Kidney epithelial cell (primary cell): ENCODE results near the gene SCAMP4. TPM values are rescaled to one million over a fixed set of nuclear protein-coding genes. Genes with fewer than 3 reads are reported as not detected.
A peak's percentile ranks its signal among the peaks of the same experiment; 100 is the strongest.

Experiments
- DNase-seq: peaks from one replicate; pipeline ENCODE4 v3.0.0-alpha.2; 2010; ENCODE audit warnings: low read depth
- H3K27me3 ChIP-seq: 2 replicates; pipeline ENCODE4 v1.6.0; 2011; ENCODE audit warnings: low read length; ENCODE audit not compliant: control insufficient read depth, insufficient read depth
- H3K36me3 ChIP-seq: 2 replicates; pipeline ENCODE4 v1.5.1; 2011; ENCODE audit warnings: low read length; ENCODE audit not compliant: control insufficient read depth, insufficient read depth
- H3K4me3 ChIP-seq: 2 replicates; pipeline ENCODE4 v1.5.1; 2011; ENCODE audit warnings: low read depth, mild to moderate bottlenecking, control low read depth, low read length
- total RNA-seq: library from RNA; depleted of rRNA; stranded (reverse); fragments of >200 nt; gene quantifications from 2 replicates; pipeline ENCODE4 v1.2.3, GENCODE V29; 2015
- TF ChIP-seq, protein P1 (sequence below): IDR thresholded peaks from 2 replicates; pipeline ENCODE4 v1.5.1; 2011; ENCODE audit warnings: mild to moderate bottlenecking, moderate library complexity, low read length, control low read depth, inconsistent platforms; ENCODE audit not compliant: insufficient read depth, poor library complexity, severe bottlenecking

SCAMP4 gene
- total RNA-seq, 1 donor from 2014 or later = 178 TPM

DNA sequence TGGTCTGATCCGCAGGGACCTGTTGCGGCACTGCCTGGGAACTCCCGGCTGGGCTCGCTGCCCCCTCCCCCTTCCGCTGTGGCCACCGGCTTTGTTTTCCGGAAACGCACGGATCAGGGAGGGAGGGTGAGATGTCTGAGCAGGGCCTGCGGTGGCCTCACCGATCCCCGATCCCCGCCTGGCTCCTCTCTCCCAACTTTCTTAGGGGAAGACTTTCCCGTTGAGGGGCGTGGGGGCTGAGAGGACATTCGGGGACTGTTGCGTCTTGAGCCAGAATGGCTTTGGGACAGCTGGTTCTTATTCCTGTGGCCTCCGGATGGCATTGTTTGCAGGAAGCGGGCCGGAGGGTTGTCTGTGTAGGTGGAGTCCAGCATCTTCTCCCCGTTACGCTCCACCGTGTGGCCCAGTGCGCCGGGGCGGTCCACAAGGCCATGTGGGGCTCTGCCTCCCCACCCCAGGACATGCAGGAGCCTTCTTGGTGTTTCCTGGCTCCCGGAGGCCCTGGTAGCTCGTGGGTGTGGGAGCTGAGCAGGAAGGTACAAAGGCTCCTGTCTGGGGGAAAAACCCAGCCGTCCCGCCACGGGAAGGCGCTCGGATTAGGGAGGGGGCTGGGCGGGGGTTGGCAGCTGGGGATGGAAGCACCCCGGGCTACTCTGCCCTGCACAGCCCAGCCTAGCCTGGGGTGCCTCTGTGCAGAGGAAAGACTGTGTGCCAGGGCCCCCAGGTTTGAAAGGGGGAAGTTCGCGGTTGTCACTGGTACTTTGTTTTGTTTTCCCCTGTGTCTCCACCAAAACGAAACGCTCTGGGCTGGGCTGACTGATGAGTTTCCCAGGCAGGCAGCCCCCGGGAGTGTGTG, 37.1 kb downstream of the SCAMP4 start:
- peak overlapping the region; percentile 99 for H3K4me3 ChIP-seq
- H3K27me3 ChIP-seq = no peaks in the 10 kb centered on the region
- TF ChIP-seq, protein P1, sequence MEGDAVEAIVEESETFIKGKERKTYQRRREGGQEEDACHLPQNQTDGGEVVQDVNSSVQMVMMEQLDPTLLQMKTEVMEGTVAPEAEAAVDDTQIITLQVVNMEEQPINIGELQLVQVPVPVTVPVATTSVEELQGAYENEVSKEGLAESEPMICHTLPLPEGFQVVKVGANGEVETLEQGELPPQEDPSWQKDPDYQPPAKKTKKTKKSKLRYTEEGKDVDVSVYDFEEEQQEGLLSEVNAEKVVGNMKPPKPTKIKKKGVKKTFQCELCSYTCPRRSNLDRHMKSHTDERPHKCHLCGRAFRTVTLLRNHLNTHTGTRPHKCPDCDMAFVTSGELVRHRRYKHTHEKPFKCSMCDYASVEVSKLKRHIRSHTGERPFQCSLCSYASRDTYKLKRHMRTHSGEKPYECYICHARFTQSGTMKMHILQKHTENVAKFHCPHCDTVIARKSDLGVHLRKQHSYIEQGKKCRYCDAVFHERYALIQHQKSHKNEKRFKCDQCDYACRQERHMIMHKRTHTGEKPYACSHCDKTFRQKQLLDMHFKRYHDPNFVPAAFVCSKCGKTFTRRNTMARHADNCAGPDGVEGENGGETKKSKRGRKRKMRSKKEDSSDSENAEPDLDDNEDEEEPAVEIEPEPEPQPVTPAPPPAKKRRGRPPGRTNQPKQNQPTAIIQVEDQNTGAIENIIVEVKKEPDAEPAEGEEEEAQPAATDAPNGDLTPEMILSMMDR = no peak
- no peak for DNase-seq
- H3K36me3 ChIP-seq = no peaks in the 10 kb centered on the region

DNA sequence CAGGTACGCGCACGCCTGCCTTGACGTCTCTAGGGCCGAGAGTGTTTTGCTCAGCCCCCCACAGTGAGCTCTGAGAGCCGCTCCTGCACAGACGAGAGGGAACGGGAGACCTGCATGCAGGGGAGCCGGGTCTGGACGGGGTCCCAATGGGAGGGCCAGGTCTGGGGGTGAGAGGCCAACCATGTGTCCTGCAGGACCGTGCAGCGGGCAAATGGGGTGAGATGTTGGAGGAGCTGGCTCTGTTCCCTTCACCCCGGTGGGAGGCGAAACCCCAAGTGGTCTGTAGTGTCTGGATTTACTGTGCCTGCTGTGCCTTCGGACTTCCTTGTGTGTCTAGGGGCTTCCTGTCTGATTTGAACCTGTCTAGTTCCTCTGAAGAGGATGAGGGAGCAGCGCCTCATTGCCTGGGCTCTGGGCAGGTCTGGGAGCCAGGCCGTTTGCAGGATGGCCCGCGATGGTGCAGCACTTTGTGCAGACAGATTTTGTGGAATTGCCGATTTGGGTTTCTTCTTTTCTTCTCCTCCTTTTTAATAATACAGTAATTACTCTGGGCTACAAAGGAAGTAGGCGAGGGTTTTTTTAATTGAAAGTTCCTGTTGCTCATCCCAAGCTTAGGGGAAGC, 37.8 kb downstream of the SCAMP4 start:
- H3K27me3 ChIP-seq = no peaks in the 10 kb centered on the region
- TF ChIP-seq, protein P1 = no peak
- peak overlapping the region; percentile 99 for H3K4me3 ChIP-seq
- no peaks in the 10 kb centered on the region for H3K36me3 ChIP-seq
- DNase-seq = no peak

DNA sequence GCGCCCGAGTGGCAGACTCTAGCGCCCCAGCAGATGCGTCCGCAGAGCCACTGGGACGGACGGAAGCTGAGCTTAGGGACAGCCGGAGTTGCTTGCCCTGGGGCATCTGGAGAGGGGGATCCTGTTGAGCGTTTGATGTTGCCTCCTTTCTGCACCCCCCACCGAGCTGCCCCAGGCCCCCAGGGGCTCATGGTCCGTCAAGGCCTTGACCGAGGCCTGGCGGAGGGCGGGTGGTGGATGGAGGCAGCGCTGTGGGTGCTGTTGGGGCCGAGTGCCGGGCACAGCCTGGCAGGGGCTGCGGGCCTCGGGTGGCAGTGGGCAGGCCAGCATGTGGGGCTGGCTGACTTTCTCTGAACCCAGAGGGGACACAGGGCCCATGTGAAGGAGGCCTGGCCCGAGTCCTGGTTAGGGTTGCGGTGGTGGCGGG, 38.5 kb downstream of the SCAMP4 start:
- Histone ChIP-seq H3K36me3 (no peaks in the 10 kb centered on the region), H3K4me3 (no peak overlapping the region), H3K27me3 (no peaks in the 10 kb centered on the region)
- TF ChIP-seq, protein P1 = no peak
- no peak for DNase-seq

DNA sequence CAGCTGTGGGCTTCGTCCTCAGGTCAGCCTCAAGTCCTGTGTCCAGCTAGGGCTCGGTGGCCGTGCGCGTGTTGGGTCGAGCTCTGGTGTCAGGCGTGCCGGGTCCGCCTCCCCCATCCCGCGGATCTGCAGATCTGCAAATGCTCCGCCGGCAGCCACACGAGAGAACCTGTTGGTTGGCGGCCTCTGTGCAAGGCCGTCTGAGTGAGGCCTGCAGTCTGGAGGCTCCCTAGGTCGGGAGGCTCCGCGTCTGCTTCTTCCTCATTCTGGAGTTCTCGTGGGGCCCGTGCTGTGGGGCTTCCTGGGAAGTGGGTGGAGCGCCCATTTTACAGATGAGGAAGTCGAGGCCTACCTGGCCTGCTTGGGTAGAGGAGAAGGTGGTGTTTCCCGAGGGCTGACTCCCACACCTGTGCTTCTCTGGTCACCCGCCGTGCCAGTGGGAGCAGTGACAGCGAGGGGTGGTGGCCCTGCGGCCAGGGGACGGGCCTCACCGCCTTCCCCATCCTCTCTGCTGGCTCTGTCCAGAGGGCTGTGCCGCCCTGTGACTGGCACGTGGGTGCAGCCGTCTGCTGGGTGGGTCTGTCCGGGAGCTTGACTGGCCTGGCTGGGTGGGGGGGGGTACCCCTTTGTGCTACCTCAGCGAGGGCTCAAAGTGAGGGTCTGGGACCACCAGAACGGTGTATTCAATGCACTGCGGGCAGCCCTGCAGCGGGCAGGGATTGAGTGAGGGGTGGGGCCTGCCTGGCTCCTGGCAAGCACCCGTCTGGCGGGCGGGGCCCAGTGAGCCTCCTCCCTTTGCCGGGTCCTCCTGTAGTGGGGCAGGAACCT, 39.1 kb downstream of the SCAMP4 start:
- DNase-seq = no peak
- Histone ChIP-seq H3K27me3 (no peaks in the 10 kb centered on the region), H3K4me3 (no peak overlapping the region), H3K36me3 (no peaks in the 10 kb centered on the region)
- TF ChIP-seq, protein P1 = no peak

DNA sequence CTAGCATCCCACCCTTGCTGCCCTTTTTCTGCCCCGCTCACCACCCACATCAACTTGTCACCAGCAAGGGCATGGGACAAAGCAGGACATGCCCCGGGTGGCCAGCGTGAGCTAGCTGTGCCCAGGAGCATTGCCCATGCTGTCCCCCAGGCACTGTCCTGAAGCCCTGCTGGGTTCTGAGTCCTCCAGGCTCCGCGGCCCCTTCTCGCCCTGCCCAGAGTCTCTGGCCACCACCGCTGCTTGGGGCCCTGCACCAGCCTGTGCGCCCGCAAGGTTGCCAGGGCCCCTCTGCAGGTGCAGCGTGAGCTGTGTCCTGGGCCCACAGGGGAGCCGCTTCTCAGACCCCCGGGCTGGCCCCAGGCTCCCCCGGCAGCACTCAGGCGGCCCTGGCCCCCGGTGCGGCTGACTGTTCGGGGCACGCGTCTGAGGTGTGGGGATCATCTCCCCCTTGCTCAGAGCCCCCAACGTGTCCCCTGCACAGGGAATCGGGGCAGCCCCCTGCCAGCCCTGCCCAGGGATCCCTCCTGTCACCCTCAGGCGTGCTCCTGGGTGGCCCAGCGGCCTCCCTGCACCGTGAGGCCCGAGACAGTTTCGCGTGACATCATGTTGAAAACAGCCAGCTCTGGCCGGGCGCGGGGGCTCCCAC, 39.8 kb downstream of the SCAMP4 start:
- Histone ChIP-seq H3K36me3 (no peaks in the 10 kb centered on the region), H3K27me3 (no peaks in the 10 kb centered on the region), H3K4me3 (no peak overlapping the region)
- TF ChIP-seq, protein P1 = no peak
- no peak for DNase-seq
